ENCODE data around the gene RHPN2. TPM values are rescaled to one million over a fixed set of nuclear protein-coding genes. Genes with fewer than 3 reads are reported as not detected.

Gene RHPN2
- total and polyA plus RNA-seq, 2 of the 13 experiments (the other 11 are each of a cell fraction or from before 2014, with no cell fraction given) = 20.3 to 48.0 TPM

DNA sequence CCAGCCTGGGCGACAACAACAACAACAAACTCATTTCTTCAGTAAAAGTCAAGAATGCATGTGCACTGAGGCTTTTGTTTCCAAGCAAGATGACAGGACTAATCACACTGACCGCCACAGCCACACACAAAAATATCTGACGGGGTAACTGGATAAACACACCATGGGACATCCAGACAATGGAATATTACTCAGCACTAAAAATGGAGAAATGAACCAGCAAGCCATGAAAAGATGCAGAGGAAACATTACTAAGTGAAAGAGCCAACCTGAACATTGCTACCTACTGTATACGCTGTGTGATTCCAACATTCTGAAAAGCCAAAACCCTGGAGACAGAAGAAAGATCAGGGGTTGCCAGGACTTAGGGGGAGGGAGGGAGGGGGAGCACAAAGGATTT, 56.0 kb downstream of the RHPN2 start:
- in situ Hi-C loops (cut with HindIII; ENCODE audit: extremely low pct_ligation_motif_present, low pct_unique_long_range_greater_than_20kb) = no loop called here
- no peak for DNase-seq (ENCODE audit: low spot score)
- FAIRE-seq = no peak
- no peaks in the 10 kb centered on the region for H3K27me3 ChIP-seq (ENCODE audit: control insufficient read depth in 1 of 2, insufficient read depth in 2 of 2, low read length in 2 of 2)
- no peak overlapping the region for H3K9ac ChIP-seq (ENCODE audit: insufficient read depth, low read depth, low read length)
- no peak overlapping the region for H3K4me2 ChIP-seq (ENCODE audit: low read depth, low read length)
- intact Hi-C loops (cut with micrococcal nuclease; ENCODE audit: unreplicated experiment) = no loop called here
- H3K9me3 ChIP-seq (ENCODE audit: low read length) = no peaks in the 10 kb centered on the region
- H4K20me1 ChIP-seq (ENCODE audit: insufficient read depth, low read length) = no peaks in the 10 kb centered on the region
- TF ChIP-seq RBFOX2 (IDR thresholded peaks at IDR 0.05; ENCODE audit: low read depth, low read length) (no peak), CENPX (CRISPR knock-in tag; IDR thresholded peaks at IDR 0.05) (no peak), FOXC1 (CRISPR knock-in tag; IDR thresholded peaks at IDR 0.05; ENCODE audit: borderline replicate concordance) (no peak), NFE2 (CRISPR knock-in tag; IDR thresholded peaks at IDR 0.05) (no peak)
- TF ChIP-seq, protein P1, sequence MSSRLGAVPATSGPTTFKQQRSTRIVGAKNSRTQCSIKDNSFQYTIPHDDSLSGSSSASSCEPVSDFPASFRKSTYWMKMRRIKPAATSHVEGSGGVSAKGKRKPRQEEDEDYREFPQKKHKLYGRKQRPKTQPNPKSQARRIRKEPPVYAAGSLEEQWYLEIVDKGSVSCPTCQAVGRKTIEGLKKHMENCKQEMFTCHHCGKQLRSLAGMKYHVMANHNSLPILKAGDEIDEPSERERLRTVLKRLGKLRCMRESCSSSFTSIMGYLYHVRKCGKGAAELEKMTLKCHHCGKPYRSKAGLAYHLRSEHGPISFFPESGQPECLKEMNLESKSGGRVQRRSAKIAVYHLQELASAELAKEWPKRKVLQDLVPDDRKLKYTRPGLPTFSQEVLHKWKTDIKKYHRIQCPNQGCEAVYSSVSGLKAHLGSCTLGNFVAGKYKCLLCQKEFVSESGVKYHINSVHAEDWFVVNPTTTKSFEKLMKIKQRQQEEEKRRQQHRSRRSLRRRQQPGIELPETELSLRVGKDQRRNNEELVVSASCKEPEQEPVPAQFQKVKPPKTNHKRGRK (CRISPR knock-in tag; IDR thresholded peaks at IDR 0.05) = no peak
- TF ChIP-seq, protein P2, sequence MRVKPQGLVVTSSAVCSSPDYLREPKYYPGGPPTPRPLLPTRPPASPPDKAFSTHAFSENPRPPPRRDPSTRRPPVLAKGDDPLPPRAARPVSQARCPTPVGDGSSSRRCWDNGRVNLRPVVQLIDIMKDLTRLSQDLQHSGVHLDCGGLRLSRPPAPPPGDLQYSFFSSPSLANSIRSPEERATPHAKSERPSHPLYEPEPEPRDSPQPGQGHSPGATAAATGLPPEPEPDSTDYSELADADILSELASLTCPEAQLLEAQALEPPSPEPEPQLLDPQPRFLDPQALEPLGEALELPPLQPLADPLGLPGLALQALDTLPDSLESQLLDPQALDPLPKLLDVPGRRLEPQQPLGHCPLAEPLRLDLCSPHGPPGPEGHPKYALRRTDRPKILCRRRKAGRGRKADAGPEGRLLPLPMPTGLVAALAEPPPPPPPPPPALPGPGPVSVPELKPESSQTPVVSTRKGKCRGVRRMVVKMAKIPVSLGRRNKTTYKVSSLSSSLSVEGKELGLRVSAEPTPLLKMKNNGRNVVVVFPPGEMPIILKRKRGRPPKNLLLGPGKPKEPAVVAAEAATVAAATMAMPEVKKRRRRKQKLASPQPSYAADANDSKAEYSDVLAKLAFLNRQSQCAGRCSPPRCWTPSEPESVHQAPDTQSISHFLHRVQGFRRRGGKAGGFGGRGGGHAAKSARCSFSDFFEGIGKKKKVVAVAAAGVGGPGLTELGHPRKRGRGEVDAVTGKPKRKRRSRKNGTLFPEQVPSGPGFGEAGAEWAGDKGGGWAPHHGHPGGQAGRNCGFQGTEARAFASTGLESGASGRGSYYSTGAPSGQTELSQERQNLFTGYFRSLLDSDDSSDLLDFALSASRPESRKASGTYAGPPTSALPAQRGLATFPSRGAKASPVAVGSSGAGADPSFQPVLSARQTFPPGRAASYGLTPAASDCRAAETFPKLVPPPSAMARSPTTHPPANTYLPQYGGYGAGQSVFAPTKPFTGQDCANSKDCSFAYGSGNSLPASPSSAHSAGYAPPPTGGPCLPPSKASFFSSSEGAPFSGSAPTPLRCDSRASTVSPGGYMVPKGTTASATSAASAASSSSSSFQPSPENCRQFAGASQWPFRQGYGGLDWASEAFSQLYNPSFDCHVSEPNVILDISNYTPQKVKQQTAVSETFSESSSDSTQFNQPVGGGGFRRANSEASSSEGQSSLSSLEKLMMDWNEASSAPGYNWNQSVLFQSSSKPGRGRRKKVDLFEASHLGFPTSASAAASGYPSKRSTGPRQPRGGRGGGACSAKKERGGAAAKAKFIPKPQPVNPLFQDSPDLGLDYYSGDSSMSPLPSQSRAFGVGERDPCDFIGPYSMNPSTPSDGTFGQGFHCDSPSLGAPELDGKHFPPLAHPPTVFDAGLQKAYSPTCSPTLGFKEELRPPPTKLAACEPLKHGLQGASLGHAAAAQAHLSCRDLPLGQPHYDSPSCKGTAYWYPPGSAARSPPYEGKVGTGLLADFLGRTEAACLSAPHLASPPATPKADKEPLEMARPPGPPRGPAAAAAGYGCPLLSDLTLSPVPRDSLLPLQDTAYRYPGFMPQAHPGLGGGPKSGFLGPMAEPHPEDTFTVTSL (CRISPR knock-in tag; IDR thresholded peaks at IDR 0.05; ENCODE audit: borderline replicate concordance) = no peak
- TF ChIP-seq, protein P3, sequence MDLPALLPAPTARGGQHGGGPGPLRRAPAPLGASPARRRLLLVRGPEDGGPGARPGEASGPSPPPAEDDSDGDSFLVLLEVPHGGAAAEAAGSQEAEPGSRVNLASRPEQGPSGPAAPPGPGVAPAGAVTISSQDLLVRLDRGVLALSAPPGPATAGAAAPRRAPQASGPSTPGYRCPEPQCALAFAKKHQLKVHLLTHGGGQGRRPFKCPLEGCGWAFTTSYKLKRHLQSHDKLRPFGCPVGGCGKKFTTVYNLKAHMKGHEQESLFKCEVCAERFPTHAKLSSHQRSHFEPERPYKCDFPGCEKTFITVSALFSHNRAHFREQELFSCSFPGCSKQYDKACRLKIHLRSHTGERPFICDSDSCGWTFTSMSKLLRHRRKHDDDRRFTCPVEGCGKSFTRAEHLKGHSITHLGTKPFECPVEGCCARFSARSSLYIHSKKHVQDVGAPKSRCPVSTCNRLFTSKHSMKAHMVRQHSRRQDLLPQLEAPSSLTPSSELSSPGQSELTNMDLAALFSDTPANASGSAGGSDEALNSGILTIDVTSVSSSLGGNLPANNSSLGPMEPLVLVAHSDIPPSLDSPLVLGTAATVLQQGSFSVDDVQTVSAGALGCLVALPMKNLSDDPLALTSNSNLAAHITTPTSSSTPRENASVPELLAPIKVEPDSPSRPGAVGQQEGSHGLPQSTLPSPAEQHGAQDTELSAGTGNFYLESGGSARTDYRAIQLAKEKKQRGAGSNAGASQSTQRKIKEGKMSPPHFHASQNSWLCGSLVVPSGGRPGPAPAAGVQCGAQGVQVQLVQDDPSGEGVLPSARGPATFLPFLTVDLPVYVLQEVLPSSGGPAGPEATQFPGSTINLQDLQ (CRISPR knock-in tag; IDR thresholded peaks at IDR 0.05) = no peak
- no peaks in the 10 kb centered on the region for H3K4me1 ChIP-seq (ENCODE audit: insufficient read depth, low read length)
- ChIA-PET CTCF (ENCODE audit: low intra/inter-chr PET ratio, low total read pairs) (no interaction called here), POLR2A (no interaction called here)
- no peak overlapping the region for H2AFZ ChIP-seq (ENCODE audit: low read length)
- 97% methylated on average over 4 of the region's 4 CpGs for WGBS (ENCODE audit: low lambda C conversion rate)
- no peaks in the 10 kb centered on the region for H3K79me2 ChIP-seq (ENCODE audit: insufficient read depth, low read length)
- H3K36me3 ChIP-seq (replicated peaks in 1 of 2; ENCODE audit: control insufficient read depth in 1 of 2, insufficient read depth in 2 of 2, low read length in 2 of 2) = peaks cover 11 to 40% of the 10 kb centered on the region in 2 experiments
- no peak overlapping the region for H3K4me3 ChIP-seq (replicated peaks in 1 of 3; ENCODE audit: insufficient read depth in 1 of 3, low read depth in 2 of 3, low read length in 3 of 3)
- no TSS peak for BruUV-seq (replicated peaks)
- no peak for ATAC-seq
- no peak overlapping the region for H3K27ac ChIP-seq (ENCODE audit: extremely low read length, insufficient read depth, low read length)

Measured in HepG2 (cell line).